H1 (cell line): Measurements from ENCODE around the gene UBTD1. TPM values are rescaled to one million over a fixed set of nuclear protein-coding genes. Genes with fewer than 3 reads are reported as not detected.

Source experiments
- CHD7 ChIP-seq: fragments of 300-600 bp; sonication (generic); IDR thresholded peaks from 2 replicates; pipeline ENCODE4 v1.7.1; 2012; ENCODE audit warnings: low read length, moderate library complexity, mild to moderate bottlenecking, inconsistent platforms; ENCODE audit not compliant: insufficient replicate concordance
- E2F6 ChIP-seq: IDR thresholded peaks from 2 replicates; pipeline ENCODE4 v1.6.1; 2012; ENCODE audit warnings: inconsistent platforms
- EP300 ChIP-seq, 2 experiments: IDR thresholded peaks; 1 replicate in 1 of 2; 2 replicates in 1 of 2; pipeline ENCODE4 v1.6.1; 2011 to 2012; ENCODE audit warnings: low read depth in 2 of 2, low read length in 2 of 2, mild to moderate bottlenecking in 2 of 2, borderline replicate concordance in 1 of 2, inconsistent platforms in 1 of 2, moderate library complexity in 1 of 2
- RXRA ChIP-seq: IDR thresholded peaks from 2 replicates; pipeline ENCODE4 v1.6.1; 2011; ENCODE audit warnings: low read depth, mild to moderate bottlenecking, low read length, moderate library complexity; ENCODE audit not compliant: insufficient read depth
- SP1 ChIP-seq: IDR thresholded peaks from 2 replicates; pipeline ENCODE4 v1.6.1; 2011; ENCODE audit warnings: low read depth, low read length
- TBP ChIP-seq: IDR thresholded peaks from 2 replicates; pipeline ENCODE4 v1.6.1; 2011; ENCODE audit warnings: low read depth, low read length, improper control_type of control experiment
- USF2 ChIP-seq: IDR thresholded peaks from 2 replicates; pipeline ENCODE4 v1.6.1; 2011; ENCODE audit warnings: low read length, improper control_type of control experiment
- polyA plus RNA-seq, 7 experiments: library from polyadenylated mRNA; depleted of rRNA in 3 of 7; stranded (reverse) in 5 of 7; unstranded in 2 of 7; fragments of >200 nt in 5 of 7; fragments of 200-250 nt in 2 of 7; gene quantifications; 1 replicate in 5 of 7; 2 replicates in 1 of 7; 4 replicates in 1 of 7; pipeline versions ENCODE4 v1.2.1 to v1.2.3, GENCODE V29; 2011 to 2013; ENCODE audit warnings: missing spikeins in 2 of 7, mixed read lengths in 2 of 7
- total RNA-seq: library from RNA; stranded (reverse); fragmentation: NEBNext Ultra II Directional; extraction: Animal tissue kit (Norgen Biotek cat#: 25700); gene quantifications from 2 replicates; pipeline ENCODE4 v1.2.1, GENCODE V29; 2021

Gene UBTD1
- total and polyA plus RNA-seq, 2 of the 8 experiments (the other 6 are each of a cell fraction or from before 2014, with no cell fraction given): 22.3 to 36.2 TPM

- TF ChIP-seq CHD7 (no peak), E2F6 (no peak), EP300 (IDR thresholded peaks at IDR 0.05; ENCODE audit: borderline replicate concordance in 1 of 2, low read depth in 2 of 2, low read length in 2 of 2) (no peak), USF2 (no peak), RXRA (no peak), TBP (no peak), SP1 (no peak)
These were observed 47.9 kb downstream of the UBTD1 start (continued) for GRCh38 chr10:97546456-97547270.
